CD14-positive monocyte (primary cell): Measurements from ENCODE around the gene VIPR1. TPM values are rescaled to one million over a fixed set of nuclear protein-coding genes. Genes with fewer than 3 reads are reported as not detected.

Experiments used
- DNase-seq, 3 donors: peaks; one replicate each; pipeline ENCODE4 v3.0.0-alpha.2; 2011 to 2022
- H2AFZ ChIP-seq: 2 replicates; pipeline ENCODE4 v1.6.0; 2012; ENCODE audit warnings: mild to moderate bottlenecking, low read depth, low read length, inconsistent platforms; ENCODE audit not compliant: insufficient read depth, poor library complexity, severe bottlenecking
- H3K27ac ChIP-seq, 2 donors: 1 replicate in 1 of 2; 2 replicates in 1 of 2; pipeline ENCODE4 v1.5.1; 2012 to 2013; ENCODE audit warnings: low read length in 2 of 2, control low read depth in 1 of 2, inconsistent platforms in 1 of 2, low read depth in 1 of 2, mild to moderate bottlenecking in 1 of 2
- H3K27me3 ChIP-seq, 2 donors: one replicate each; pipeline versions ENCODE4 v1.6.0 to v1.6.1; 2011 to 2013; ENCODE audit warnings: low read length in 2 of 2; ENCODE audit not compliant: control insufficient read depth in 2 of 2, insufficient read depth in 2 of 2
- H3K36me3 ChIP-seq, 2 donors: replicated peaks in 1 of 2; 1 replicate in 1 of 2; 2 replicates in 1 of 2; pipeline versions ENCODE4 v1.5.1 to v1.6.1; 2012 to 2013; ENCODE audit warnings: low read length in 2 of 2, control low read depth in 1 of 2, inconsistent platforms in 1 of 2, mild to moderate bottlenecking in 1 of 2; ENCODE audit not compliant: insufficient read depth in 2 of 2, control insufficient read depth in 1 of 2
- H3K4me1 ChIP-seq, 2 donors: 1 replicate in 1 of 2; 2 replicates in 1 of 2; pipeline versions ENCODE4 v1.5.1 to v1.6.1; 2012 to 2013; ENCODE audit warnings: low read length in 2 of 2, control low read depth in 1 of 2, inconsistent platforms in 1 of 2, mild to moderate bottlenecking in 1 of 2, moderate library complexity in 1 of 2; ENCODE audit not compliant: insufficient read depth in 2 of 2, control insufficient read depth in 1 of 2
- H3K4me2 ChIP-seq: replicated peaks from 2 replicates; pipeline ENCODE3; 2012; ENCODE audit warnings: low read length, moderate library complexity, mild to moderate bottlenecking; ENCODE audit not compliant: poor library complexity, severe bottlenecking; ENCODE audit errors: extremely low read depth
- H3K4me3 ChIP-seq, 3 experiments: fragments of 200-600 bp in 1 of 3; sonication (generic) in 1 of 3; replicated peaks in 1 of 3; 1 replicate in 2 of 3; 2 replicates in 1 of 3; pipeline ENCODE4 v1.5.1; 2011 to 2013; ENCODE audit warnings: low read length in 3 of 3, mild to moderate bottlenecking in 3 of 3, control low read depth in 2 of 3, low read depth in 2 of 3, inconsistent platforms in 1 of 3, moderate library complexity in 1 of 3
- H3K79me2 ChIP-seq: 2 replicates; pipeline ENCODE4 v1.6.0; 2012; ENCODE audit warnings: mild to moderate bottlenecking, control low read depth, inconsistent platforms, low read length, moderate library complexity; ENCODE audit not compliant: insufficient read depth
- H3K9ac ChIP-seq: 2 replicates; pipeline ENCODE4 v1.6.0; 2017; ENCODE audit warnings: low read length, mild to moderate bottlenecking; ENCODE audit not compliant: insufficient read depth, poor library complexity, severe bottlenecking
- H3K9me3 ChIP-seq, 2 donors: replicated peaks in 1 of 2; 1 replicate in 1 of 2; 2 replicates in 1 of 2; pipeline versions ENCODE4 v1.5.1 to v1.6.1; 2012 to 2013; ENCODE audit warnings: low read length in 2 of 2, control low read depth in 1 of 2; ENCODE audit not compliant: control insufficient read depth in 1 of 2, insufficient read depth in 1 of 2
- H4K20me1 ChIP-seq: 2 replicates; pipeline ENCODE4 v1.6.0; 2012; ENCODE audit warnings: mild to moderate bottlenecking, low read length, control low read depth, moderate library complexity; ENCODE audit not compliant: insufficient read depth
- H3K27ac Mint-ChIP-seq, 7 donors: one replicate each; pipeline ENCODE4 v1.8.0; 2020; ENCODE audit warnings: mild to moderate bottlenecking in 7 of 7, mixed read lengths in 7 of 7, moderate library complexity in 6 of 7, inconsistent platforms in 2 of 7
- H3K27me3 Mint-ChIP-seq, 3 donors: one replicate each; pipeline ENCODE4 v1.8.0; 2021 to 2022; ENCODE audit warnings: low read depth in 3 of 3, mild to moderate bottlenecking in 3 of 3, mixed read lengths in 3 of 3, moderate library complexity in 3 of 3, inconsistent platforms in 1 of 3
- H3K36me3 Mint-ChIP-seq, 2 donors: one replicate each; pipeline ENCODE4 v1.8.0; 2020; ENCODE audit warnings: mixed read lengths in 2 of 2, inconsistent platforms in 1 of 2, mild to moderate bottlenecking in 1 of 2
- H3K4me1 Mint-ChIP-seq: one replicate; pipeline ENCODE4 v1.8.0; 2020; ENCODE audit warnings: mild to moderate bottlenecking, mixed read lengths
- H3K4me3 Mint-ChIP-seq, 2 donors: one replicate each; pipeline ENCODE4 v1.8.0; 2020; ENCODE audit warnings: mild to moderate bottlenecking in 2 of 2, mixed read lengths in 2 of 2, moderate library complexity in 1 of 2
- H3K9me3 Mint-ChIP-seq, 7 donors: one replicate each; pipeline ENCODE4 v1.8.0; 2020 to 2022; ENCODE audit warnings: mixed read lengths in 7 of 7, mild to moderate bottlenecking in 6 of 7, moderate library complexity in 6 of 7, inconsistent platforms in 2 of 7
- WGBS: methylation state at CpG from one replicate; pipeline ENCODE4 v1.1.5; 2013; ENCODE audit warnings: missing lambda C conversion rate; ENCODE audit not compliant: insufficient coverage; 5-methylcytosine and 5-hydroxymethylcytosine counted together
- intact Hi-C, 2 donors: fragments of 100-400 bp; cut with micrococcal nuclease; formaldehyde crosslinking; loops; one replicate each; pipeline versions ENCODE4 v1.15.0 to v1.15.1; 2023
- polyA minus RNA-seq: library from RNA; depleted of rRNA, polyadenylated mRNA; stranded (reverse); fragments of >200 nt; gene quantifications from 2 replicates; pipeline ENCODE4 v1.2.3, GENCODE V29; 2012
- polyA plus RNA-seq, 3 donors: library from polyadenylated mRNA; depleted of rRNA in 1 of 3; unstranded in 2 of 3; stranded (reverse) in 1 of 3; fragments of 300-500 nt in 2 of 3; fragments of >200 nt in 1 of 3; fragmentation: Illumina TruSeq in 2 of 3; gene quantifications; 1 replicate in 2 of 3; 2 replicates in 1 of 3; pipeline ENCODE4 v1.2.3, GENCODE V29; 2012 to 2021
- total RNA-seq, 12 experiments: library from RNA in 1 of 12; stranded (reverse) in 1 of 12; fragments of 120-200 nt in 1 of 12; gene quantifications; one replicate each; pipeline ENCODE4 v1.2.4 and lab custom pipeline; 2013 to 2026; ENCODE audit warnings: mixed read lengths in 6 of 12, inconsistent platforms in 1 of 12
- TF ChIP-seq, protein P1 (sequence below): fragments of 200-600 bp; IDR thresholded peaks from one replicate; pipeline ENCODE4 v1.8.0; 2022; ENCODE audit warnings: antibody characterized with exemption, mild to moderate bottlenecking

VIPR1 gene, protein sequence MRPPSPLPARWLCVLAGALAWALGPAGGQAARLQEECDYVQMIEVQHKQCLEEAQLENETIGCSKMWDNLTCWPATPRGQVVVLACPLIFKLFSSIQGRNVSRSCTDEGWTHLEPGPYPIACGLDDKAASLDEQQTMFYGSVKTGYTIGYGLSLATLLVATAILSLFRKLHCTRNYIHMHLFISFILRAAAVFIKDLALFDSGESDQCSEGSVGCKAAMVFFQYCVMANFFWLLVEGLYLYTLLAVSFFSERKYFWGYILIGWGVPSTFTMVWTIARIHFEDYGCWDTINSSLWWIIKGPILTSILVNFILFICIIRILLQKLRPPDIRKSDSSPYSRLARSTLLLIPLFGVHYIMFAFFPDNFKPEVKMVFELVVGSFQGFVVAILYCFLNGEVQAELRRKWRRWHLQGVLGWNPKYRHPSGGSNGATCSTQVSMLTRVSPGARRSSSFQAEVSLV
- 36.0 TPM for total RNA-seq (2013)
- polyA plus RNA-seq (10 to 100 TPM; 15.5 to 80.9 (median 16.0) TPM), polyA minus RNA-seq (42.4 and 53.5 TPM in 2 replicates), total RNA-seq (lab: John Stamatoyannopoulos, UW) (2.7 to 24.0 (median 17.4) reads per million in 11 experiments)

DNA sequence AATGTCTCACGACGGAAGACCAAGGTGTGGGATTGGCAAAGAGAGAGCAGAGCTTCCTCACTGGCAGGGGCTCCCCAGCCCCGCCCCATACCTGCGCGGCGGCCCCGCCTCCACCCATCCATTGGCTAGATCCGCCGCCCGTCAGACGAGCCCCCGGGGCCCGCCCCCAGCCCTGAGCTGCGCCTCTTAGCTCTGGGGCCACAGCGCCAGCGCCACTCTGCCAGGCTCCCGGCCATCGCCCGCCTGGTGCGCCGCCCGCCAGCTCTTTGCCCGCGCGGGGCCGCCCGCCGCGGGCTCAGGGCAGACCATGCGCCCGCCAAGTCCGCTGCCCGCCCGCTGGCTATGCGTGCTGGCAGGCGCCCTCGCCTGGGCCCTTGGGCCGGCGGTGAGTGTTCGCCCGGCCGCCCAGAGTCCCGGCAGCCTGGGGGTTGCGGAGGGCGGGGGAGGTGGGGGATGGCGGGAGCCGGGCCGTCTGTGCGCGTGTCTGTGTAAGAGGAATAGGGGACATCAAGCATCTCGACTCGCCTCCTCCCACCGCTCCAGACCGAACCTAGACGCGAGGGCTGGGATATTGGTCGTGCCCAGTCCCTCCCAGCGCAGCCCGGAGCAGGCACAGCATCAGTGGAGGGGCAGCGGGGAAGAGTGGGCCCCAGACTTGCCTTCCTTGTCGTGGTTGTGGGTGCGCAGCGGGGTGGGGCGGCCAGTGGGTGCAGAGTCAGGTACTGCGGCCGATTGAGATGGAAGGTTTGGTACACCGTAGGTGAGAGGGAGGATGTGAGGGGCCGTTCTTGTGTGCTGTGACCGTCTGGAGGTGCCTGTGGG is at the start of gene VIPR1:
Gene VIPR1 (plus strand): TSS at position 215 of the 822 bp plus-strand sequence. CDS start 93 bp downstream, at position 308.
- WGBS = 13% methylated on average over 49 of the region's 69 CpGs
- peaks cover 22% of the 10 kb centered on the region for H3K79me2 ChIP-seq
- TF ChIP-seq, protein P1, sequence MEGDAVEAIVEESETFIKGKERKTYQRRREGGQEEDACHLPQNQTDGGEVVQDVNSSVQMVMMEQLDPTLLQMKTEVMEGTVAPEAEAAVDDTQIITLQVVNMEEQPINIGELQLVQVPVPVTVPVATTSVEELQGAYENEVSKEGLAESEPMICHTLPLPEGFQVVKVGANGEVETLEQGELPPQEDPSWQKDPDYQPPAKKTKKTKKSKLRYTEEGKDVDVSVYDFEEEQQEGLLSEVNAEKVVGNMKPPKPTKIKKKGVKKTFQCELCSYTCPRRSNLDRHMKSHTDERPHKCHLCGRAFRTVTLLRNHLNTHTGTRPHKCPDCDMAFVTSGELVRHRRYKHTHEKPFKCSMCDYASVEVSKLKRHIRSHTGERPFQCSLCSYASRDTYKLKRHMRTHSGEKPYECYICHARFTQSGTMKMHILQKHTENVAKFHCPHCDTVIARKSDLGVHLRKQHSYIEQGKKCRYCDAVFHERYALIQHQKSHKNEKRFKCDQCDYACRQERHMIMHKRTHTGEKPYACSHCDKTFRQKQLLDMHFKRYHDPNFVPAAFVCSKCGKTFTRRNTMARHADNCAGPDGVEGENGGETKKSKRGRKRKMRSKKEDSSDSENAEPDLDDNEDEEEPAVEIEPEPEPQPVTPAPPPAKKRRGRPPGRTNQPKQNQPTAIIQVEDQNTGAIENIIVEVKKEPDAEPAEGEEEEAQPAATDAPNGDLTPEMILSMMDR = no peak
- peak within 1 kb of the TSS; percentile 62 for H3K9ac ChIP-seq
- Mint-ChIP-seq H3K9me3 (peaks cover 0 to 4% (median 3%) of the 10 kb centered on the region in 7 donors), H3K27ac (peak within 1 kb of the TSS; percentile 57 to 88 (median 81)), H3K4me1 (peaks cover 56% of the 10 kb centered on the region), H3K4me3 (peak within 1 kb of the TSS; percentile 92 to 94), H3K27me3 (peaks cover 27 to 45% (median 33%) of the 10 kb centered on the region in 3 donors), H3K36me3 (peaks cover 14 to 20% of the 10 kb centered on the region in 2 donors)
- H3K4me1 ChIP-seq = peaks cover 53 to 61% of the 10 kb centered on the region in 2 donors
- no peaks in the 10 kb centered on the region for H3K9me3 ChIP-seq
- peak within 1 kb of the TSS; percentile 48 to 89 (median 69) for H3K4me3 ChIP-seq
- H3K27ac ChIP-seq = peak within 1 kb of the TSS in 1 of 2 donors; percentile 63
- H4K20me1 ChIP-seq = peaks cover 30% of the 10 kb centered on the region
- H3K4me2 ChIP-seq = peak within 1 kb of the TSS; percentile 88
- H3K27me3 ChIP-seq = peaks cover 12 to 26% of the 10 kb centered on the region in 2 donors
- peak within 1 kb of the TSS; percentile 84 for H2AFZ ChIP-seq
- intact Hi-C loops = loop anchor here (5.0 kb wide), 2 partner anchors 35 to 45 kb away; no protein-coding TSS in a partner anchor
- no peaks in the 10 kb centered on the region for H3K36me3 ChIP-seq
- peak; percentile 56 to 66 (median 65) for DNase-seq

DNA sequence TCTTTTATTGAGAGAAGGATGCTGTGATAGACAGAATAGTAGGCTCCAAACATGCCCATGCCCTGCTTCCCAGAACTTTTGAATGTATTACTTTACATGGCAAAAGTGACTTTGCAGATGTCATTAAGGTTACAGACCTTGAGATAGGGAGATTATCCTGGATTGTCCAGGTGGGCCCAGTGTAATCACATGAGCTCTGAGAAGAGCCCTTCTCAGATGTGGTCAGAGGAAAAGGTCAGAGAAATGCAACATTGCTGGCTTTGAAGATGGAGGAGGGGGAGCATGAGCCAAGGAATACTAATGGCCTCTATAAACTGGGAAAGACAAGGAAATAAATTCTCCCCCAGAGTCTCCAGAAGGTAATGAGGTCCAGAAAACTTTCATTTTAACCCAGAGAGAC is 46.2 kb upstream of the VIPR1 start:
- no peaks in the 10 kb centered on the region for H3K9me3 ChIP-seq
- TF ChIP-seq, protein P1 = no peak
- Mint-ChIP-seq H3K4me3 (no peak overlapping the region), H3K27ac (no peak overlapping the region), H3K9me3 (peaks cover 0 to 5% (median 0%) of the 10 kb centered on the region in 7 donors), H3K27me3 (peaks cover 5 to 11% (median 8%) of the 10 kb centered on the region in 3 donors), H3K4me1 (peaks cover under 1% of the 10 kb centered on the region), H3K36me3 (no peaks in the 10 kb centered on the region)
- H3K27ac ChIP-seq = no peak overlapping the region
- H3K4me1 ChIP-seq = no peaks in the 10 kb centered on the region
- intact Hi-C loops = no loop called here
- H3K4me2 ChIP-seq = no peak overlapping the region
- H3K9ac ChIP-seq = no peak overlapping the region
- H4K20me1 ChIP-seq = no peaks in the 10 kb centered on the region
- H3K27me3 ChIP-seq = peaks cover 0 to 2% of the 10 kb centered on the region in 2 donors
- H3K4me3 ChIP-seq = no peak overlapping the region
- no peak for DNase-seq
- no peaks in the 10 kb centered on the region for H3K79me2 ChIP-seq
- no peaks in the 10 kb centered on the region for H3K36me3 ChIP-seq
- no peak overlapping the region for H2AFZ ChIP-seq
